H1 (cell line): Measurements from ENCODE around the gene RSBN1. TPM values are rescaled to one million over a fixed set of nuclear protein-coding genes. Genes with fewer than 3 reads are reported as not detected.

Experiments
- CTCF ChIA-PET: fragments of 300-600 bp; sonication (Branson Sonifier 250); formaldehyde crosslinking; loops from one replicate; lab custom pipeline; 2021; ENCODE audit not compliant: partially characterized antibody; lab: Charles Lee
- POLR2A ChIA-PET: fragments of 300-600 bp; sonication (Branson Sonifier 250); formaldehyde crosslinking; loops from one replicate; lab custom pipeline; 2021; ENCODE audit warnings: inconsistent platforms; ENCODE audit not compliant: partially characterized antibody; lab: Charles Lee
- DNase-seq, 2 experiments: peaks; one replicate each; pipeline versions ENCODE4 v3.0.0 to v3.0.0-alpha.2; 2010 to 2022; ENCODE audit warnings: low spot score in 2 of 2, low read depth in 1 of 2, mixed read lengths in 1 of 2
- FAIRE-seq: peaks from 2 replicates; lab custom pipeline; 2011; peaks lifted over from hg19 to GRCh38; lab: Jason Lieb, UNC
- H2AFZ ChIP-seq: 2 replicates; pipeline ENCODE4 v1.8.1; 2012; ENCODE audit warnings: low read length, inconsistent platforms
- H2AK5ac ChIP-seq: 2 replicates; pipeline ENCODE4 v1.6.1; 2013; ENCODE audit warnings: low read depth, low read length
- H2BK120ac ChIP-seq: replicated peaks from 2 replicates; pipeline ENCODE3; 2013; ENCODE audit warnings: low read depth, low read length, inconsistent platforms
- H2BK12ac ChIP-seq: 2 replicates; pipeline ENCODE4 v1.6.1; 2013; ENCODE audit warnings: low read depth, low read length
- H2BK15ac ChIP-seq: 2 replicates; pipeline ENCODE4 v1.6.1; 2013; ENCODE audit warnings: low read length
- H2BK20ac ChIP-seq: 2 replicates; pipeline ENCODE4 v1.6.1; 2013; ENCODE audit warnings: low read length
- H2BK5ac ChIP-seq: 2 replicates; pipeline ENCODE4 v1.6.1; 2013; ENCODE audit warnings: low read depth, low read length
- H3K14ac ChIP-seq: 2 replicates; pipeline ENCODE4 v1.6.1; 2013; ENCODE audit warnings: inconsistent platforms; ENCODE audit not compliant: insufficient read length
- H3K18ac ChIP-seq: 2 replicates; pipeline ENCODE4 v1.6.1; 2013; ENCODE audit warnings: low read length; ENCODE audit errors: extremely low read depth
- H3K23ac ChIP-seq: 2 replicates; pipeline ENCODE4 v1.6.1; 2013; ENCODE audit warnings: inconsistent platforms; ENCODE audit not compliant: insufficient read length
- H3K23me2 ChIP-seq: 2 replicates; pipeline ENCODE4 v1.6.1; 2013; ENCODE audit warnings: low read depth, low read length
- H3K27ac ChIP-seq: 2 replicates; pipeline ENCODE4 v1.6.1; 2011; ENCODE audit warnings: low read depth, low read length, inconsistent platforms
- H3K27me3 ChIP-seq, 4 experiments: replicated peaks in 1 of 4; 1 replicate in 1 of 4; 2 replicates in 3 of 4; pipeline versions ENCODE4 v1.6.1 to v1.8.1; 2011 to 2013; ENCODE audit warnings: low read length in 3 of 4, mild to moderate bottlenecking in 3 of 4, inconsistent platforms in 2 of 4, mixed read lengths in 2 of 4, moderate library complexity in 1 of 4; ENCODE audit not compliant: control insufficient read depth in 3 of 4, insufficient read depth in 3 of 4; ENCODE audit errors: extremely low read depth in 1 of 4
- H3K36me3 ChIP-seq, 4 experiments: 2 replicates each; pipeline versions ENCODE4 v1.6.1 to v1.8.1; 2011 to 2013; ENCODE audit warnings: mild to moderate bottlenecking in 4 of 4, low read length in 3 of 4, moderate library complexity in 2 of 4, control low read depth in 1 of 4, inconsistent platforms in 1 of 4; ENCODE audit not compliant: insufficient read depth in 4 of 4, control insufficient read depth in 2 of 4
- H3K4ac ChIP-seq: replicated peaks from 2 replicates; pipeline ENCODE3; 2013; ENCODE audit warnings: low read length, low read depth, mixed read lengths, inconsistent platforms; ENCODE audit not compliant: insufficient read length
- H3K4me1 ChIP-seq, 4 experiments: replicated peaks in 1 of 4; 1 replicate in 1 of 4; 2 replicates in 3 of 4; pipeline versions ENCODE4 v1.6.1 to v1.8.1; 2011 to 2013; ENCODE audit warnings: low read length in 3 of 4, inconsistent platforms in 2 of 4, mixed read lengths in 1 of 4; ENCODE audit not compliant: insufficient read depth in 4 of 4, control insufficient read depth in 3 of 4
- H3K4me2 ChIP-seq, 2 experiments: 2 replicates each; pipeline versions ENCODE4 v1.6.1 to v1.8.1; 2011 to 2013; ENCODE audit warnings: low read depth in 2 of 2, low read length in 2 of 2, control low read depth in 1 of 2, inconsistent platforms in 1 of 2, mild to moderate bottlenecking in 1 of 2; ENCODE audit not compliant: insufficient read depth in 1 of 2
- H3K4me3 ChIP-seq, 4 experiments: fragments of 200-600, 300-600 bp in 1 of 4; sonication (generic), shearing (Covaris generic), sonication (Bioruptor Twin) in 1 of 4; 2 replicates each; pipeline versions ENCODE4 v1.5.1 to v1.8.1; 2011 to 2016; ENCODE audit warnings: low read length in 4 of 4, low read depth in 3 of 4, control low read depth in 2 of 4, inconsistent platforms in 2 of 4, mild to moderate bottlenecking in 2 of 4, mixed read lengths in 1 of 4, moderate library complexity in 1 of 4; ENCODE audit not compliant: insufficient read depth in 2 of 4; ENCODE audit errors: extremely low read depth in 1 of 4
- H3K56ac ChIP-seq: replicated peaks from 2 replicates; pipeline ENCODE3; 2013; ENCODE audit warnings: low read depth, mild to moderate bottlenecking, mixed read lengths, low read length, inconsistent platforms; ENCODE audit not compliant: insufficient read length
- H3K79me1 ChIP-seq: 2 replicates; pipeline ENCODE4 v1.6.1; 2013; ENCODE audit warnings: low read depth, low read length, control low read depth
- H3K79me2 ChIP-seq, 2 experiments: 2 replicates each; pipeline versions ENCODE4 v1.6.1 to v1.8.1; 2012 to 2013; ENCODE audit warnings: low read length in 2 of 2, mild to moderate bottlenecking in 2 of 2, inconsistent platforms in 1 of 2; ENCODE audit not compliant: insufficient read depth in 2 of 2, control insufficient read depth in 1 of 2
- H3K9ac ChIP-seq, 4 experiments: replicated peaks in 1 of 4; 1 replicate in 1 of 4; 2 replicates in 3 of 4; pipeline versions ENCODE4 v1.6.1 to v1.8.1; 2011 to 2013; ENCODE audit warnings: low read depth in 3 of 4, low read length in 3 of 4, control low read depth in 2 of 4, mild to moderate bottlenecking in 2 of 4, moderate library complexity in 2 of 4, inconsistent platforms in 1 of 4; ENCODE audit errors: extremely low read depth in 1 of 4
- H3K9me3 ChIP-seq, 2 experiments: 2 replicates each; pipeline versions ENCODE4 v1.6.1 to v1.8.1; 2012 to 2013; ENCODE audit warnings: mild to moderate bottlenecking in 2 of 2, moderate library complexity in 2 of 2, control low read depth in 1 of 2, inconsistent platforms in 1 of 2, low read depth in 1 of 2, low read length in 1 of 2, mixed read lengths in 1 of 2; ENCODE audit not compliant: insufficient read depth in 2 of 2
- H4K20me1 ChIP-seq, 2 experiments: replicated peaks in 1 of 2; 2 replicates each; pipeline versions ENCODE3 to v1.8.1; 2011 to 2013; ENCODE audit warnings: inconsistent platforms in 2 of 2, low read length in 2 of 2, mild to moderate bottlenecking in 1 of 2; ENCODE audit not compliant: insufficient read depth in 2 of 2, control insufficient read depth in 1 of 2
- H4K5ac ChIP-seq: 2 replicates; pipeline ENCODE4 v1.6.1; 2013; ENCODE audit warnings: low read length, low read depth, mixed read lengths, inconsistent platforms; ENCODE audit not compliant: insufficient read length
- H4K8ac ChIP-seq: 2 replicates; pipeline ENCODE4 v1.8.0; 2013; ENCODE audit warnings: mild to moderate bottlenecking, moderate library complexity, low read length, inconsistent platforms; ENCODE audit not compliant: insufficient read depth; ENCODE audit errors: extremely low read depth
- H4K91ac ChIP-seq: replicated peaks from 2 replicates; pipeline ENCODE3; 2013; ENCODE audit warnings: low read length, mixed read lengths, inconsistent platforms; ENCODE audit not compliant: insufficient read length
- CBX5 ChIP-seq: fragments of 300-800, 300-1000 bp; sonication (generic); IDR thresholded peaks from 2 replicates; pipeline ENCODE4 v1.7.1; 2016; ENCODE audit warnings: antibody characterized with exemption, low read length, low read depth
- CEBPB ChIP-seq: IDR thresholded peaks from 2 replicates; pipeline ENCODE4 v1.6.1; 2012; ENCODE audit warnings: low read depth, low read length
- EP300 ChIP-seq, 2 experiments: IDR thresholded peaks; 1 replicate in 1 of 2; 2 replicates in 1 of 2; pipeline ENCODE4 v1.6.1; 2011 to 2012; ENCODE audit warnings: low read depth in 2 of 2, low read length in 2 of 2, mild to moderate bottlenecking in 2 of 2, borderline replicate concordance in 1 of 2, inconsistent platforms in 1 of 2, moderate library complexity in 1 of 2
- KDM5A ChIP-seq: fragments of 200-600 bp; IDR thresholded peaks from 2 replicates; pipeline ENCODE4 v1.7.1; 2012; ENCODE audit warnings: mild to moderate bottlenecking, low read length, inconsistent platforms, mixed read lengths
- MAX ChIP-seq: IDR thresholded peaks from 2 replicates; pipeline ENCODE4 v1.6.1; 2012; ENCODE audit warnings: inconsistent platforms
- POLR2A ChIP-seq, 2 experiments: IDR thresholded peaks; 1 replicate in 1 of 2; 2 replicates in 1 of 2; pipeline ENCODE4 v1.6.1; 2011; ENCODE audit warnings: low read depth in 2 of 2, low read length in 2 of 2, mild to moderate bottlenecking in 2 of 2; ENCODE audit errors: control extremely low read depth in 1 of 2
- RAD21 ChIP-seq, 2 experiments: IDR thresholded peaks in 1 of 2; conservative IDR thresholded peaks in 1 of 2; 2 replicates each; pipeline ENCODE4 v1.6.1; 2011; ENCODE audit warnings: low read depth in 2 of 2, low read length in 2 of 2, improper control_type of control experiment in 1 of 2, inconsistent platforms in 1 of 2, mild to moderate bottlenecking in 1 of 2, moderate library complexity in 1 of 2
- RNF2 ChIP-seq: fragments of 200-900, 300-1000 bp; sonication (generic); IDR thresholded peaks from 2 replicates; pipeline ENCODE4 v1.7.1; 2016; ENCODE audit warnings: borderline replicate concordance, low read depth, mild to moderate bottlenecking, antibody characterized with exemption, low read length; ENCODE audit not compliant: poor library complexity, severe bottlenecking; ENCODE audit errors: missing control alignments
- SIX5 ChIP-seq: IDR thresholded peaks from 2 replicates; pipeline ENCODE4 v1.6.1; 2011; ENCODE audit warnings: mild to moderate bottlenecking, low read depth, low read length
- TBP ChIP-seq: IDR thresholded peaks from 2 replicates; pipeline ENCODE4 v1.6.1; 2011; ENCODE audit warnings: low read depth, low read length, improper control_type of control experiment
- TCF12 ChIP-seq: IDR thresholded peaks from 2 replicates; pipeline ENCODE4 v1.6.1; 2011; ENCODE audit warnings: low read depth, mild to moderate bottlenecking, low read length
- TEAD4 ChIP-seq: IDR thresholded peaks from 2 replicates; pipeline ENCODE4 v1.6.1; 2012; ENCODE audit warnings: low read depth, low read length, inconsistent platforms, mixed read lengths
- polyA plus RNA-seq, 7 experiments: library from polyadenylated mRNA; depleted of rRNA in 3 of 7; stranded (reverse) in 5 of 7; unstranded in 2 of 7; fragments of >200 nt in 5 of 7; fragments of 200-250 nt in 2 of 7; gene quantifications; 1 replicate in 5 of 7; 2 replicates in 1 of 7; 4 replicates in 1 of 7; pipeline versions ENCODE4 v1.2.1 to v1.2.3, GENCODE V29; 2011 to 2013; ENCODE audit warnings: missing spikeins in 2 of 7, mixed read lengths in 2 of 7
- total RNA-seq: library from RNA; stranded (reverse); fragmentation: NEBNext Ultra II Directional; extraction: Animal tissue kit (Norgen Biotek cat#: 25700); gene quantifications from 2 replicates; pipeline ENCODE4 v1.2.1, GENCODE V29; 2021

Gene RSBN1
- total and polyA plus RNA-seq, 2 of the 8 experiments (the other 6 are each of a cell fraction or from before 2014, with no cell fraction given) = 4.2 to 17.6 TPM

- Histone ChIP-seq H4K20me1 (no peaks in the 10 kb centered on the region), H2AFZ (no peak overlapping the region), H3K4me1 (peaks cover 0 to 10% (median 2%) of the 10 kb centered on the region in 4 experiments; a peak in 3 of 7 replicates), H3K27ac (no peak overlapping the region), H3K4me3 (no peak overlapping the region), H2BK12ac (no peak overlapping the region), H4K5ac (no peak overlapping the region), H3K79me1 (no peaks in the 10 kb centered on the region), H3K79me2 (no peaks in the 10 kb centered on the region), H3K23me2 (no peaks in the 10 kb centered on the region; the same call in 1 of the 2 replicates), H2BK20ac (no peak overlapping the region), H3K9me3 (no peaks in the 10 kb centered on the region), H3K27me3 (peaks cover 0 to 1% (median 0%) of the 10 kb centered on the region in 4 experiments; a peak in 1 of 7 replicates), H3K14ac (no peak overlapping the region), H3K9ac (no peak overlapping the region), H3K4ac (no peak overlapping the region), H2BK120ac (no peak overlapping the region), H3K36me3 (peaks cover 0 to 18% (median 6%) of the 10 kb centered on the region in 4 experiments; a peak in 6 of 8 replicates), H3K4me2 (no peak overlapping the region), H4K91ac (no peak overlapping the region), H2BK5ac (no peak overlapping the region), H3K23ac (no peak overlapping the region), H2AK5ac (no peak overlapping the region), H3K18ac (no peak overlapping the region), H4K8ac (no peak overlapping the region), H2BK15ac (no peak overlapping the region), H3K56ac (no peak overlapping the region)
- FAIRE-seq (no peak), DNase-seq (no peak)
- POLR2A ChIA-PET = no interaction called here
- TF ChIP-seq SIX5 (no peak), TCF12 (no peak), CBX5 (no peak), TEAD4 (no peak), POLR2A (IDR thresholded peaks at IDR 0.05; ENCODE audit: control extremely low read depth in 1 of 2, low read depth in 2 of 2, low read length in 2 of 2) (no peak), KDM5A (no peak), RNF2 (no peak), CEBPB (no peak), TBP (no peak), MAX (no peak), RAD21 (IDR thresholded peaks at IDR 0.05 in 1 of 2, conservative IDR thresholded peaks at IDR 0.05 in 1 of 2; ENCODE audit: low read depth in 2 of 2, low read length in 2 of 2) (no peak), EP300 (IDR thresholded peaks at IDR 0.05; ENCODE audit: borderline replicate concordance in 1 of 2, low read depth in 2 of 2, low read length in 2 of 2) (no peak)
- CTCF ChIA-PET = interaction anchor here (1.2 kb wide), 1 partner anchor 22 kb away, joined by 3 read pairs; no protein-coding TSS in a partner anchor
Observed at GRCh38 chr1:113769601-113769970, 42.7 kb downstream of the RSBN1 start.
